PC-9 (cell line): ENCODE measurements around the gene CDC27.

Experiments
- CTCF ChIP-seq: fragments of 200-600 bp; sonication (generic); conservative IDR thresholded peaks from 2 replicates; pipeline ENCODE4 v1.6.1; 2017; ENCODE audit warnings: mixed run types, antibody characterized with exemption, mild to moderate bottlenecking, moderate library complexity
- EZH2 ChIP-seq: fragments of 200-600 bp; sonication (generic); IDR thresholded peaks from 2 replicates; pipeline ENCODE4 v1.8.0; 2017; ENCODE audit warnings: antibody characterized with exemption, low read depth

DNA sequence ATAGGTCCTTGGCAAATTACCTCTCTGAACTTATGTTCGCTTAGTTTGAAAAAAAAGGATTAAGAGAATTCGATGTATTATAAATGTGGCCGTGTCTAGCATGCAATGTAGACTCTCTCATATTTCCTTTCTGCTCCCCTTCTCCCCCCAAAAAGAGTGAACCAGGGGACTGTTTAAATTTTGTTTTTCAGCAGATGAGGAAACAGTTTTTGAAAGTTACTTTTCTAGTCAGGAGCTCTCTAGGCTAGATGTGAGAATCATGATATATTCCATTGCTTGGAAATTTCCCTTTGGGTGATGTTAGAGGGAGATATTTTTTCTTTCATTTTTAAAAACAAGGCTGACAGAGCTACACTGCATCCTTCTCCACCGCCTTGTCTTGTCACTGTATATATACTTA, 1.1 kb upstream of the CDC27 start:
- TF ChIP-seq CTCF (no peak), EZH2 (no peak)
